ENCODE measurements around the gene RFX2.
"Not testable (repeated sequence)": the region's sequence is repeated elsewhere in the genome, so short reads cannot be mapped to it uniquely, and the experiment has no call there.

RFX2 gene

GRCh38 chr19:6073858-6074708, 36.2 kb downstream of the RFX2 start:
- no peak for DNase-seq

- not testable (repeated sequence) for DNase-seq
Measured at GRCh38 chr19:6073233-6073632, 37.1 kb downstream of the RFX2 start.

- DNase-seq = no peak
Measured at GRCh38 chr19:6071875-6072274, 38.4 kb downstream of the RFX2 start.

GRCh38 chr19:6070720-6071485, 39.4 kb downstream of the RFX2 start:
- no peak for DNase-seq

- no peak for DNase-seq
Measured at GRCh38 chr19:6070207-6070681, 40.1 kb downstream of the RFX2 start.

- DNase-seq = no peak
Measured at GRCh38 chr19:6069268-6069791, 41.0 kb downstream of the RFX2 start.

- no peak for DNase-seq
Measured at GRCh38 chr19:6068711-6069110, 41.6 kb downstream of the RFX2 start.

GRCh38 chr19:6067975-6068374, 42.3 kb downstream of the RFX2 start:
- no peak for DNase-seq

GRCh38 chr19:6066661-6067646, 43.3 kb downstream of the RFX2 start:
- no peak for DNase-seq

GRCh38 chr19:6065685-6066374, 44.5 kb downstream of the RFX2 start:
- peak; percentile 38 for DNase-seq

- DNase-seq = no peak
Measured at GRCh38 chr19:6064336-6065073, 45.8 kb downstream of the RFX2 start.

- DNase-seq = no peak
Measured at GRCh38 chr19:6063576-6064335, 46.5 kb downstream of the RFX2 start.

- no peak for DNase-seq
Measured at GRCh38 chr19:6062961-6063575, 47.2 kb downstream of the RFX2 start.

GRCh38 chr19:6062274-6062673, 48.0 kb downstream of the RFX2 start:
- DNase-seq = no peak

- DNase-seq = no peak
Measured at GRCh38 chr19:6061376-6062130, 48.7 kb downstream of the RFX2 start.

GRCh38 chr19:6060600-6061375, 49.5 kb downstream of the RFX2 start:
- peak; percentile 22 for DNase-seq

GRCh38 chr19:6059988-6060599, 50.2 kb downstream of the RFX2 start:
- DNase-seq = no peak
